ENCODE measurements around the gene AZGP1. TPM values are rescaled to one million over a fixed set of nuclear protein-coding genes. Genes with fewer than 3 reads are reported as not detected.

The AZGP1 gene
- total and polyA plus RNA-seq, 7 experiments from 2014 or later = not detected

Other genes with a start within 250 kb of the AZGP1 start
- gene CYP3A7, start 240.8 kb downstream of the AZGP1 start, total RNA-seq = not detected
- under 1 TPM in 1 of 2 donors, not detected in 1; 0.08 TPM for gene CYP3A7, start 240.8 kb downstream of the AZGP1 start, polyA plus RNA-seq
- not detected for gene CYP3A4, start 191.8 kb downstream of the AZGP1 start, total RNA-seq
- gene CYP3A4, start 191.8 kb downstream of the AZGP1 start, polyA plus RNA-seq = not detected
- gene CYP3A43, start 148.0 kb downstream of the AZGP1 start, total RNA-seq = under 1 TPM in 1 of 5 experiments, not detected in 4; 0.32 TPM
- not detected for gene CYP3A43, start 148.0 kb downstream of the AZGP1 start, polyA plus RNA-seq
- gene OR2AE1, start 99.0 kb downstream of the AZGP1 start, total RNA-seq = under 1 TPM in 4 of 5 experiments, not detected in 1; 0.41 to 0.70 (median 0.52) TPM
- gene OR2AE1, start 99.0 kb downstream of the AZGP1 start, polyA plus RNA-seq = not detected
- 10 to 100 TPM; 30.1 to 75.0 (median 37.6) TPM for gene TRIM4, start 56.5 kb downstream of the AZGP1 start, total RNA-seq
- gene TRIM4, start 56.5 kb downstream of the AZGP1 start, polyA plus RNA-seq = 10 to 100 TPM; 31.9 to 37.8 TPM
- 1 to 10 TPM in 1 of 5 experiments, under 1 TPM in 3, not detected in 1; 0.41 to 1.1 (median 0.58) TPM for gene GJC3, start 46.4 kb downstream of the AZGP1 start, total RNA-seq
- gene GJC3, start 46.4 kb downstream of the AZGP1 start, polyA plus RNA-seq = under 1 TPM; 0.61 to 0.92 TPM
- 100 to 1,000 TPM in 2 of 5 experiments, 10 to 100 TPM in 3; 54.0 to 103 (median 70.1) TPM for gene ZKSCAN1, start 39.6 kb upstream of the AZGP1 start, total RNA-seq
- 10 to 100 TPM; 47.0 to 55.5 TPM for gene ZKSCAN1, start 39.6 kb upstream of the AZGP1 start, polyA plus RNA-seq
- gene ZSCAN21, start 73.7 kb upstream of the AZGP1 start, total RNA-seq = 10 to 100 TPM in 1 of 5 experiments, 1 to 10 TPM in 4; 3.9 to 10.1 (median 6.2) TPM
- gene ZSCAN21, start 73.7 kb upstream of the AZGP1 start, polyA plus RNA-seq = 10 to 100 TPM in 1 of 2 donors, 1 to 10 TPM in 1; 6.8 to 13.4 TPM
- 10 to 100 TPM; 29.1 to 48.0 (median 35.0) TPM for gene ZNF3, start 105.7 kb upstream of the AZGP1 start, total RNA-seq
- 10 to 100 TPM; 20.3 to 37.6 TPM for gene ZNF3, start 105.7 kb upstream of the AZGP1 start, polyA plus RNA-seq
- 100 to 1,000 TPM in 1 of 5 experiments, 10 to 100 TPM in 4; 65.7 to 103 (median 80.1) TPM for gene COPS6, start 112.9 kb upstream of the AZGP1 start, total RNA-seq
- 100 to 1,000 TPM; 110 to 122 TPM for gene COPS6, start 112.9 kb upstream of the AZGP1 start, polyA plus RNA-seq
- gene MCM7, start 125.4 kb upstream of the AZGP1 start, total RNA-seq = 100 to 1,000 TPM in 4 of 5 experiments, 10 to 100 TPM in 1; 80.3 to 263 (median 168) TPM
- 10 to 100 TPM; 29.5 to 49.9 TPM for gene MCM7, start 125.4 kb upstream of the AZGP1 start, polyA plus RNA-seq
- gene AP4M1, start 125.6 kb upstream of the AZGP1 start, total RNA-seq = 10 to 100 TPM in 3 of 5 experiments, 1 to 10 TPM in 2; 7.5 to 13.8 (median 11.0) TPM
- 1 to 10 TPM; 2.6 to 5.1 TPM for gene AP4M1, start 125.6 kb upstream of the AZGP1 start, polyA plus RNA-seq
- 10 to 100 TPM; 39.5 to 68.1 (median 55.0) TPM for gene TAF6, start 143.3 kb upstream of the AZGP1 start, total RNA-seq
- 10 to 100 TPM; 30.8 to 45.0 TPM for gene TAF6, start 143.3 kb upstream of the AZGP1 start, polyA plus RNA-seq
- 10 to 100 TPM; 22.1 to 68.2 (median 40.3) TPM for gene CNPY4, start 143.6 kb upstream of the AZGP1 start, total RNA-seq
- 10 to 100 TPM; 21.5 to 22.3 TPM for gene CNPY4, start 143.6 kb upstream of the AZGP1 start, polyA plus RNA-seq
- 1 to 10 TPM; 4.5 to 6.3 (median 5.8) TPM for gene MBLAC1, start 150.9 kb upstream of the AZGP1 start, total RNA-seq
- 1 to 10 TPM; 1.5 to 2.3 TPM for gene MBLAC1, start 150.9 kb upstream of the AZGP1 start, polyA plus RNA-seq
- 100 to 1,000 TPM; 132 to 200 (median 173) TPM for gene LAMTOR4, start 172.9 kb upstream of the AZGP1 start, total RNA-seq
- 100 to 1,000 TPM; 550 to 555 TPM for gene LAMTOR4, start 172.9 kb upstream of the AZGP1 start, polyA plus RNA-seq
- gene TRAPPC14, start 182.7 kb upstream of the AZGP1 start, total RNA-seq = 100 to 1,000 TPM in 1 of 5 experiments, 10 to 100 TPM in 4; 51.8 to 102 (median 70.2) TPM
- 1 to 10 TPM; 3.2 to 5.9 TPM for gene TRAPPC14, start 182.7 kb upstream of the AZGP1 start, polyA plus RNA-seq
- gene GAL3ST4, start 192.6 kb upstream of the AZGP1 start, total RNA-seq = 10 to 100 TPM in 4 of 5 experiments, 1 to 10 TPM in 1; 4.7 to 26.8 (median 16.7) TPM
- 10 to 100 TPM in 1 of 2 donors, 1 to 10 TPM in 1; 7.4 to 10.8 TPM for gene GAL3ST4, start 192.6 kb upstream of the AZGP1 start, polyA plus RNA-seq
- 10 to 100 TPM in 4 of 5 experiments, 1 to 10 TPM in 1; 8.1 to 30.6 (median 18.2) TPM for gene GPC2, start 201.3 kb upstream of the AZGP1 start, total RNA-seq
- gene GPC2, start 201.3 kb upstream of the AZGP1 start, polyA plus RNA-seq = under 1 TPM; 0.64 to 0.87 TPM
- gene STAG3, start 201.9 kb upstream of the AZGP1 start, total RNA-seq = 10 to 100 TPM in 1 of 5 experiments, 1 to 10 TPM in 4; 5.5 to 24.6 (median 9.5) TPM
- 1 to 10 TPM; 2.4 to 6.5 TPM for gene STAG3, start 201.9 kb upstream of the AZGP1 start, polyA plus RNA-seq
- gene PVRIG, start 243.9 kb upstream of the AZGP1 start, total RNA-seq = 10 to 100 TPM; 32.1 to 88.7 (median 66.2) TPM
- gene PVRIG, start 243.9 kb upstream of the AZGP1 start, polyA plus RNA-seq = 10 to 100 TPM; 69.5 to 81.0 TPM